Heart left ventricle (tissue), 13 donors: ENCODE results near the gene PKIB.

ENCODE experiments used
- POLR2A ChIP-seq, 2 donors: fragments of 450-650 bp; IDR thresholded peaks; one replicate each; pipeline ENCODE4 v1.6.1; 2017; ENCODE audit warnings: antibody characterized with exemption in 2 of 2, mild to moderate bottlenecking in 2 of 2, moderate library complexity in 2 of 2
- TF ChIP-seq, protein P1 (sequence below), 12 donors: fragments of 200-600 bp; sonication (generic) in 4 of 12; IDR thresholded peaks; one replicate each; pipeline versions ENCODE4 v1.5.0 to v1.8.0; 2018 to 2022; ENCODE audit warnings: antibody characterized with exemption in 12 of 12, mild to moderate bottlenecking in 5 of 12
- donor health status: ischemic (EF 13 %, LVEDD 7.1; RV severe dilation, severe dysfunction).
- donor health status: DM: no; HTN: yes; CAD: no.
- donor health status: DM: no; HTN: no; CAD: no.
- donor health status: ischemic (EF 25% LVEDD 6.9; RV normal size, moderate dysfunction).
- donor health status: ischemic (EF 25% LVEDD 5.7; RV mildly dilated, moderate dysfunction).
- donor health status: ischemic (EF 35%, LVEDD 5.7; RV mildly dilated, moderate dysfunction).
- donor health status: nonischemic (EF 11% LVEDD 7.7; RV severe dilation, severe dysfunction).
- donor health status: DM: yes; HTN: yes; CAD: no.
- donor health status: PGD.
- donor health status: ischemic (EF 29% LVEDD 5.4; RV normal size, mild dysfunction).
- donor health status: nonischemic (EF 23%, LVEDD 6.1; RV moderate dilation, normal function).

GRCh38 chr6:122740091-122740490 lies 129.9 kb downstream of the PKIB start:
- TF ChIP-seq, protein P1, sequence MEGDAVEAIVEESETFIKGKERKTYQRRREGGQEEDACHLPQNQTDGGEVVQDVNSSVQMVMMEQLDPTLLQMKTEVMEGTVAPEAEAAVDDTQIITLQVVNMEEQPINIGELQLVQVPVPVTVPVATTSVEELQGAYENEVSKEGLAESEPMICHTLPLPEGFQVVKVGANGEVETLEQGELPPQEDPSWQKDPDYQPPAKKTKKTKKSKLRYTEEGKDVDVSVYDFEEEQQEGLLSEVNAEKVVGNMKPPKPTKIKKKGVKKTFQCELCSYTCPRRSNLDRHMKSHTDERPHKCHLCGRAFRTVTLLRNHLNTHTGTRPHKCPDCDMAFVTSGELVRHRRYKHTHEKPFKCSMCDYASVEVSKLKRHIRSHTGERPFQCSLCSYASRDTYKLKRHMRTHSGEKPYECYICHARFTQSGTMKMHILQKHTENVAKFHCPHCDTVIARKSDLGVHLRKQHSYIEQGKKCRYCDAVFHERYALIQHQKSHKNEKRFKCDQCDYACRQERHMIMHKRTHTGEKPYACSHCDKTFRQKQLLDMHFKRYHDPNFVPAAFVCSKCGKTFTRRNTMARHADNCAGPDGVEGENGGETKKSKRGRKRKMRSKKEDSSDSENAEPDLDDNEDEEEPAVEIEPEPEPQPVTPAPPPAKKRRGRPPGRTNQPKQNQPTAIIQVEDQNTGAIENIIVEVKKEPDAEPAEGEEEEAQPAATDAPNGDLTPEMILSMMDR (IDR thresholded peaks at IDR 0.05): no peak
- TF ChIP-seq POLR2A (IDR thresholded peaks at IDR 0.05): no peak
